Suppressor macrophage (primary cell): Measurements from ENCODE around the gene PIK3R3.

Source experiments
- DNase-seq, 4 experiments: peaks; one replicate each; pipeline ENCODE4 v3.0.0-alpha.2; 2020 to 2022

PIK3R3 gene

DNA sequence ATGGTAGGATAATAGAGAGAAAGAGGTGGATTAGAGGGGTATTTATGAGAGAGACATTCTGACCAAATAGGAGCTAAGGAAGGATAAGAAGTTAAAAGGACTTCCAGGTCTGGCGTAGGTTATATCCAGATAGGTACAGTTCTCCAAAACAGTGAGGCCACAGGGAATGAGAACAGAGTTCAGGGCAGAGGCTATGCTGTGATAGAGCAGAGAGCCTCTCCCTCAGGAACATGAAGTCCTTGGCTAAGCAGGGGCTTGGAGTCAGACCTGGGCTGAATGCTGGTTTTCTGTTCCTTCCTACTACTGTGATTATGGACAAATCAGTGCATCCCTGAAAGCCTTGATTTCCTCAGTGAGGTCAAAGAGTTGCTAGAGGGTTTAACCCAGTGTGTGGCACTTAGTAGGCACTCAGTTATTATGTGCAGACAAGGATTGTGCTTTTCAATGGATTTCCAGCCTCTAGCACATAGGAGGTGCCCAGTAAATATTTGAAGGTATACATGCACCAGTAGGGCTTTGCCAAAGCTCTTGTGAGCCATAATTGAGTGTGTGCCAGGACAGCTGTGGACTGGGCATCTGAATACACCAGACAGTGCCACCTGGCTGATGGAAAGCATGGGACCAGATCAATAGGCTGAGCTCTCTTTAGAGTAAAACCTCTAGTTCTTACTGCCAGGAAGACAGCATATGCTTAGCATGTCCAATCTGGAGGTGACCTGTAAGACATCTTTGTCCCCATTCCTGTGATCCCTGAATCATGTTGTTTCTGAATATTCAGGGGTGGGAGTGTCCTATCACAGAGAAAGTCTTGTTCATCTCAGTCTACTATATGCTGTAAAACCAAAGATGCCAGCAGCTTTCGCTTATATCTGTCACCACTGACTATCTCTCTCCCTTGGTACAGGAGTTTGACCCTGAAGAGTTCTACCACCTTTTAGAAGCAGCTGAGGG is 111.1 kb downstream of the PIK3R3 start:
- DNase-seq: no peak

DNA sequence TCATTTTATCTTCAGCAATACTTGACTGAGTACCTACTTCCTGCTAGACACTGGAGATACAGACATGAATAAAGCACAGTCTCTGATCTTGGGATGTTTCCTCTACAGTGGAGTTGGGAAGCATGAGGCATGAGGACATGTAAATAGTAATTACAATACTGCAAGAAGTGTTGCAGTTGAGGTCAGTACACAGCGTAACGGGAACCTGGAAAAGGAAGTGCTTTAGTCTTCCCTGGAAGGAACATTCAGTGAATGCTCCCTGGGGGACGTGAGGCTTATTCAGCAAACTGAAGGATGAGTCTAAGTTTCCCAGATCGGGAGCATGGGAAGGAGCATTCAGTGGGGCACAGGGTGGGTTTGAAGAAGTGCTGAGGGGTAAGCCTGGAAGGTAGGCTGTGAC is 112.4 kb downstream of the PIK3R3 start:
- DNase-seq: peak; percentile 14 to 54 (median 43)

DNA sequence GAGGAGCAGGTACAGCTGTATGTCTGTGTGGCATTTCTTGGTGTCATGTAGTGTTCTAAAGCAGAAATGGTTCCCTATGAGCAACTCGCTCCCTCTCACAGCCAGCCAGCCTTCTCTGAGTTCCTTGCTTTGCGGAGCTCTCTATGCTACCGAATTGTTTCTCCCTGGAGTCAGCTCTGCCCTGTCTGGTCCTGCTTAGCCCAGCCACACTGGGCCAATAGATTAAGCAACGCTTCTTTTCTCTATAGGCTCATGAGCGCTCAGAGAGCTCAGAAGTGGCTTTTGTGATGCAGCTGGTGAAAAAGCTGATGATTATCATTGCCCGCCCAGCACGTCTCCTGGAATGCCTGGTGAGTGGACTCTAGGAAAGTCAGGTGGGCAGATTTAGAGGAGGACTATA is 113.1 kb downstream of the PIK3R3 start:
- no peak for DNase-seq

DNA sequence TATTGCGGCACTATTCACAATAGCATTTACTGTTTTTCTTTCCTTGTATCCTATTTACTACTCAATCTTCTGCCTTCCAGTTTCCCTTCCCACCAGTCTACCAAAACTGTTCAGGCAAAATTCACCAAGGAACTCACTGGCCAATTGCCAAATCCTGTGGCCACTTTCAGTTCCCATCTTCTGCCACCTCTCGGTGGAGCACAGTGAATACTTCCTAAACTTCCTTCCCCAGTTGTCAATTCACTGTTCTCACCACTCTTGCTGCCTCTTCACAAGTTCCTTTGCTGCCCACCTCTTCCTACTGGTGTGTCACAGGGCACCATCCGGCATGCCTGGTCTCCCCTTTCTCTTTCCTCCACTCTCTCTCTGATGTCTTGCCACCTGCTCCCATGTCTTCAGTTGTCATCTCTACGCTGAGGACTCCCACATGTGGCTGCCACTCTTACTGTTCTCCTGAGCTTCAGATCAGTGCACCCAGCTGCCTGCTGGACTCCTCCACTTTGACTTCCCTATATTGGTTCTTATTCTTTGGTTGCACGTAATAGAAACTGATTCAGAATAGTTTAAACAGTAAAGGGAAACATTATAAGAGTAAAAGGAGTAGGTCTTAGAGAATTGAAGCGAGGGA is 114.4 kb downstream of the PIK3R3 start:
- peak; percentile 78 to 91 (median 82) for DNase-seq

DNA sequence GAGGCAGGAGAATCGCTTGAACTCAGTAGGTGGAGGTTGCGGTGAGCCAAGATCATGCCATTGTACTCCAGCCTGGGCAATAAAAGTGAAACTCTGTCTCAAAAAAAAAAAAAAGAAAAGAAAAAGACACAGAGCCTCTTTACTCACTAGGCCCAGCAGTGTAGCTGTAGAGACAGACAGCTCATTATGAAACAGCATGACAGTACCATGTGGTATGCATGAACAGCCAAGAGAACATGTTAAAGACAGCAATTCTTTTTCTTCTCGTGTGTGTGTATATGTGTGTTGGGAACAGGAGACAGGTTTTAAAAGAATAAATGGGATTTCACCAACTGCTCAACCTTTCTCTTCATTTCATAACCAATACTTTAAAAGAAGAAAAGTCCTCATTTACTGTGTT is 118.8 kb downstream of the PIK3R3 start:
- no peak for DNase-seq

DNA sequence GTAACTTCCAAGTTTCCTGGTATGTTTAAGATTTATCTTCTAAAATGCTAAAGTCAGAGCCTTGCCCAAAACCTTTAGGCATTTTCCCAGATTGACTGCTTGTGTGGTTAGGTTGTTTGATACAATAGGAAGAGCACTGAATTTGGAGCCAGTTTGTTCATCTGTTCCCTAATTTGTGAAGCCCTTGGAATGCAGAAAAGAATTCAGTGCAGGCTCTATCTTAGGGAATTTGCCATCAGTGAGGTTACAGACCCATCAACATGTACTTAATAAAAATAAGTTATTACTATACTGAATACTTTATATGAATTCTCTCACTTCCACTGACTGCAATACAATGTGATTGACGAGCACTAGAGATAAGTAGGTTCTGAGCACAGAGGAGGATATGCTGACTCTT is 120.2 kb downstream of the PIK3R3 start:
- no peak for DNase-seq

DNA sequence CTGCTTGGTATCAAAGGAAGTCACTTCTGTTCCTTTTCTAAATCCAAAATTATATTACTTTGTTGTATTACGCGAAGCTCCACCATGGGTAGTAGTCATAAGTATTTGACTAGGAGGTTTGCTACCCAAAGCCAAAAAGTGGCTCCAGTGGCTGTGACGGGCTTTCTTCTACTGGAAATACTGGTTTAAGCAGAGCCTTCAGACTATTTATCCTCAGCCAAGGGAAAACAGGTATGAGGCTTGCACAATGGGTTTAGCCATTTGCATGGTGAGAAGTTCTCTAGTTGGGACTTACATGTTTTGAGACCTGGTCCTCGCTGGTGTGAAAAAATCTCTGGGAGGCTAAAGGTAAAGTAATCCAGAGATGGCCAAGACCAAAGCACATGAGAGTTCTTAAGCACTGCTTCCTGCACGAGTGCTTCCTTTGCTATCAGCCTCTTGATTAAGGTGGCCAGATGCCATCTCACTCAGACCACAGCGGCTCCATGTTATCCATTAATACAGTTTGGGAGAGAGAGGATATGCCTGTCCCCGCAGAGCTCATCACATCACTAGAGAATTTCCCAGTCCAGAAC is 121.2 kb downstream of the PIK3R3 start:
- DNase-seq: no peak

DNA sequence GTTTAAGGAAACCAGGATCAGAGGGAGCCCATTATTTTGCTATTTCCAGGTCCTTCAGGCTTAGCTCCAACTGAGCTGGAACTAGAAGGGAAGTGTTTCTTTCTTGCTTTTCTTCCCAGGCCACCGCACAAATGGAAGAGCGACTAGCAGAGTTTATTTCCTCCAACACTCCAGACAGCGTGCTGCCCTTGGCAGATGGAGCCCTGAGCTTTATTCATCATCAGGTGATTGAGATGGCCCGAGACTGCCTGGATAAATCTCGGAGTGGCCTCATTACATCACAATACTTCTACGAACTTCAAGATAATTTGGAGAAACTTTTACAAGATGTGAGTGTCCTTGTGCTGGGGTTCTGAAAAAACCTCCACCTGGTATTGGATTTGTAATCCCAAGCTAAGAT is 121.8 kb downstream of the PIK3R3 start:
- no peak for DNase-seq

DNA sequence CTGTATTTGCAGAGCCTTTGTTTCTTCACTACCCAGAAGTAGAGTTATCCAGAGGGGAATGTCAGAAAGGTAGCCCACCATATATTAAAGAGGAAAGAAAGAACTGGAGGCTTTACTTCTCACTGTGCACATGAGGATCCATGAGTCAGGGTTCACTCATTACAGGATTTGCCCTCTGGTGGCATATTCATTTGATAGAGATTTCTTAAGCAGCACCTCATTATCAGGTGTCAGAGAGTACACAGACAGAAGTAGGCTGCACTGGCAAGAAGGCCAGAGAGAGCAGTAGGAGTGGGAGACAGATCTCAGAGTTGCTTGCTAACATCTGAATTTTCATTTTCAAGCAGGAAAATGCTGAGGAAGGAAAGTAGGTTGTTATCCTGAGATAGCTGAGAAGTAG is 123.8 kb downstream of the PIK3R3 start:
- DNase-seq: no peak

DNA sequence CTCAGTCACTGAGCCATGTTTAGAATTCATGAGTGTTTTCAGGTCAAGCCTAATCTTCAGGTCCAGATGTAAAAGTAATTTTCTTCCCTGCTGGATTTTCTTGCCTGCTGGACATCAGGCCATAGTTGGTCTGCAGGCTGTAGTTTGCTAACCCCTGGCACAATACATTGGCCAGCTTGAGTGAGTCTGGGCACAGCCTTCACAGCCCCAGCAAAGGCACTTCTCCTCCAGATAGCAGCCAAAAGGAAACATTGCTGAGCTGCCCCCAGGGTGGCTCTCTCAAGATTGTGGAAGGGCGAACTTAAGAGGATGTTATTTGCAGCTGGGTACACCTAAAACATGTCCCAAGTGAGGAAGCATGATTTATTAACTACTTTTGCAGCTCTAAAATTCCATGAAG is 126.8 kb downstream of the PIK3R3 start:
- DNase-seq: no peak

DNA sequence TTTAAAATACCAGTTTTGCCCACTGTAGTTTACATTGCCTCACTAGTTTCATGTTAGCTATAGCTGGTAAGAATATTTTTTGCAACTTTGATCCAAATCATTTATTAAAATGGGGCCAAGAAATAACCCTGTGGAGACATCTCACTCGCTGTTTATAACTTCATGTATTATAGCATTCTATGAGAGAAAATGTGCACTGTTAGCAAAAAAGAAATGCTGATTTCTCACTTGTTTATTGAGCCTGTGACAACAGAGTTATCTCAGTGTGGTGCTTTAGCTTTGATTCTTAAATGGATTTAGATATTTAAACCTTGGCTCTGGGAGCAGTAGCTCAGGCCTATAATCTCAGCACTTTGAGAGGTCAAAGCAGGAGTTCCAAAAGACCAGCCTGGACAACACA is 127.9 kb downstream of the PIK3R3 start:
- DNase-seq: no peak

DNA sequence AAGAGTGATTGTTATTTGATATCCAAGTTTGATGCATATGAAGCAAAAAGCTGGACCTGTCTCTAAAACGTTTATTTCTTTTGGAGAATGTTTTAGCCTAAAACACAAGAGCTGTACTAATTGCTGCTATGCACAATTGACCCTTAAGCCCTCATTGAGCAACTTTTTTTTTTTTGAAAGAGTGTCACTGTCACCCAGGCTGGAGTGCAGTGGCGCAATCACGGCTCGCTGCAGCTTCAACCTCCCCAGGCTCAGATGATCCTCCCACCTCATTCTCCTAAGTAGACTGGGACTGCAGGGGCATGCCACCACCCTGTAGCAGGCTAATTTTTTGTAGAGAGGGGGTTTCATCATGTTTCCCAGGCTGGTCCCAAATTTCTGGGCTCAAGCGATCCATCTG is 129.1 kb downstream of the PIK3R3 start:
- peak; percentile 64 to 82 (median 80) for DNase-seq

DNA sequence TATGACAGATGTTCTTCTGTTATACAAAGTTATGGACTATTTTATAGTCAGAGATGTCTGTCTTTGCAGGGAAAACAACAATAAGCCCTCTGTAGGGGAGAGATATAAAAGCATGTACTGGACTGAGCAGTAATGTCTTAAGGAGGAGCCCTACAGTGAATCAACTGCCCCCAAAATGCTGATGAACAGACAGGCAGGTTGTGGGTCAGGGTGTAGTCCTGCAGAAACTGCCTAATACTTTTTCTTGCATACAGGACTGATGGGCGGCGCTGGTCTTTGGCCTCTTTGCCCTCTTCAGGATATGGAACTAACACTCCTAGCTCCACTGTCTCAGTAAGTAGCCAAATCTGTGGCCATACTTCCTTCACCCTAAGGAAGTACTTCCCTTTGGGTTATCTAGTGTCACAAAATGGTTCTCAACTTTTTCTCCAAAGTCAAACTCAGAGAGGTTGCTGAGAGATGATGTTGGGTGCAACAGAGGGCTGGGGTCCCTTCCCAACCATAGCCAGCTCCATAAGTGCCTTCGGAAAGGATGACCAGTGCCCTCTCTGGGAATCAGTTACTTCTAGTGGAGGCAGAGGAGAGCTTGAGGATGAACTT is 129.8 kb downstream of the PIK3R3 start:
- peak in 3 of 4 experiments; percentile 12 to 30 (median 28) for DNase-seq

DNA sequence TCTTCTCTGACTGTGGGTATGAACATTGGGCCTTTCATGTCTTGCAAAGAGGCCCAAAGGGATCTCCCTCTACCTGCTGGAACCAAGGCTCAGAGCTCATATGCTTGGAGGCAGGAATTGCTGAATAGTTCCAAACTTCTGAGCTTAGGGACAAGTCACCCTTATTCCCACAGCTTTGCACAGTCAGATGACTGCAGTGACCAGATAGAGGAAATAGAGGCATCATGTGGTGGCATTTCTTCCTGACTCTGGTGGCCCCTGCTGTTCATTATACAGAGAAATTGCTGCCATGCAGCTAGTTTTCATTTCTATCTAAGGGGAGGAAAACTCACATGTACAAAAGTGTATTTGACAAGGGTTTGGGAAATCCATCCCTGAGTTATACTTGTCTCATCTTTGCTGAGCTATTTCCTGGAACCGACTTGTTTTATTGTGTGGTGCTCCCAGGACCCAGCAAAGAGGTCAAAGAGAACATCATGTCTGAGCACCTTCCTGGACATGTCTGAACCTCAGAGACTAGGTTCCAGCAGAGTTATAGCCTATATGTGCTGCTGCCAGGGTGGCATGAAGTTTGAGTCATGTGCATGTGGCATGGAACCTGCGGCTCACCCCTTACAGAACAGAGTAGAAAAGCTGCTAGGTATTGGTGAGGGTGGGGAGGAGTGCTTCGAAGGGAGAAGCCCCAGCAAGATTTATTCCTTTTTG is 131.2 kb downstream of the PIK3R3 start:
- peak; percentile 62 to 84 (median 74) for DNase-seq

DNA sequence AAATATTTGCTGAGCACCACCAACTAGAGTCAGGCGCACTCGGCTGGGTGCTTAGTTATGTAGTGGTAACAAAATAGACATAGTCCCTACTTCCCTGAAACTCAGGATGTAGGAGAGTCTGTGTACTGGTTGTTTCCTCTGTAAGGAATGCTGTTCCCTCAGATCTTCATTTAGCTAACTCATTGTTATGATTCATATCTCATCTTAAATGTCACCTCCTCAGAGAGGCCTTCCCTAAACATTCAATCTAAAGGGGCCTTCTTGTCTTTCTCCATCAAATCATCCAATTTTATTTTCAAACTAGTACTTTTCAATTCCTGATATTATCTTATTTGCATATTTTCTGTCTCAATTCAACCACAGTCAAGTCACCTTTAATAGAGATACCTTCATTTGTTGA is 132.9 kb downstream of the PIK3R3 start:
- peak in 2 of 4 experiments; percentile 25 to 29 for DNase-seq

DNA sequence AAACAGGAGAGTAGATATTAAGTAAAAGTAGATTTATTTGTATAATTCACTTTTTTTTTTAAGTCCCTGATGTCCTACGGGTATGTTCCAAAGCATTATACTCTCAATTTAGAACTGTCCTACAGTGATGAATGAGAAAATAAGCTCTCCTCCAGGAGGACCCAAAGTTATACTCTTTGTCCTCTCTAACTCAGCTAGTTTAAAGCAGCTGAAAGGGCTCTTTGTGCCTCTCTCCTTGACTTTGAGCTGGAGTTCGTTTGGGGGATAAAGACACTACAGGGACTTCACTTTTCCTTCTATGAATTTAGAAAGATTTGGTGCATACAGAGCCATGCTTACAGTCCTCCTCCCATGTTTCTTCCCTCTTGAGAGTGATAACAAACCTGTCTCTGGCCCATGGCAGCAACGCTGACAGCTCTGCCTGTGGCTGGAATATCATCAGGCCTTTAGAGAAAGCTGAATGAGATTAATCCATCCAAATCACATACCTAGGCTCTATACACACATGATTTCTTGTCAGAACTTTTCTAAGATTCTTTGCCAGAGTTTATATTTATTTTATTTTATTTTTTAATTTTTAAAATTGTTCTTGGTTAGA is 134.3 kb downstream of the PIK3R3 start:
- DNase-seq: no peak

DNA sequence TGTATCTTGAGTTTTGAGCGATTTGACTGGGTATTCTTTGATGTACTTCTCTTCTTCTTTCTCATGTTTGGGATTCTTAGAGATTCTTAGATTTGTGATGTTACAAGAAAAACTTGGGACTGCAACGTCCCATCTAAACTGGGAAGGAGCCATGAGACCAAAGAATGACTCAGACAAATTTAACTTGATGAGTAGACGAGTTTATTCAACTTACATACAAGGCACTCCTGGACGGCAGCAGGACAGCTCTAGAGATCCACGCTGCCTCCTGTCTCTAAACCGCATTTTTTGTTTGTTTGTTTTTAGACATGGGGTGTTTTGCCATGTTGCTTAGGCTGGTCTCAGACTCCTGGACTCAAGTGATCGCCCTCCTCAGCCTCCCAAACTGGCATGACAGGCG is 137.1 kb downstream of the PIK3R3 start:
- no peak for DNase-seq

DNA sequence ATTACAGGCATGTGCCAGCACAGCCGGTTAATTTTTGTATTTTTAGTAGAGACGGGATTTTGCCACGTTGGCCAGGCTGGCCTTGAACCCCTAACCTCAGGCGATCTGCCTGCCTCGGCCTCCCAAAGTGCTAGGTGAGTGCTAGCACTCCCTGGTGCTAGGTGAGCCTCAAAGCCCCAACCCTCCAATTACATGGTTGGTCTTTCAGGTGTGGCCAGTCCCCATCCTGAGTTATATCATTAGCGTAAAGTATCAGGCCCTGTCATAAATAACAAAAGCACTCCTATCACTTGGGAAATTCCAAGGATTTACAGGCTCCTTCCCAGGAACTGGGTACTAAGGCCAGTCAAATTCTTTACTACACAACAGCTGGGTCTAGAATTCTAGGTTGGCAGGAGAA is 138.0 kb downstream of the PIK3R3 start:
- DNase-seq: no peak
